Daoy (cell line): ENCODE data around the gene GOLGA8B. TPM values are rescaled to one million over a fixed set of nuclear protein-coding genes. Genes with fewer than 3 reads are reported as not detected.
"Not testable (repeated sequence)": the region's sequence is repeated elsewhere in the genome, so short reads cannot be mapped to it uniquely, and the experiment has no call there.

Experiments used
- DNase-seq: peaks from one replicate; pipeline ENCODE4 v3.0.0-alpha.2; 2015; ENCODE audit warnings: low read depth
- total RNA-seq: library from RNA; depleted of rRNA; stranded (reverse); fragments of >200 nt; shearing (Covaris generic); gene quantifications from 2 replicates; pipeline ENCODE4 v1.2.3, GENCODE V29; 2014; rRNA removed

GOLGA8B gene
- total RNA-seq, 1 experiment from 2014 or later: 19.9 TPM

GRCh38 chr15:34564711-34565110 lies 18.7 kb downstream of the GOLGA8B start:
- not testable (repeated sequence) for DNase-seq

GRCh38 chr15:34560814-34561213 lies 22.6 kb downstream of the GOLGA8B start:
- DNase-seq: not testable (repeated sequence)

GRCh38 chr15:34559764-34560163 lies 23.7 kb downstream of the GOLGA8B start:
- not testable (repeated sequence) for DNase-seq

- not testable (repeated sequence) for DNase-seq
These were observed 28.3 kb downstream of the GOLGA8B start for GRCh38 chr15:34555162-34555561.

- DNase-seq: not testable (repeated sequence)
These were observed 28.7 kb downstream of the GOLGA8B start for GRCh38 chr15:34554716-34555115.

- DNase-seq: not testable (repeated sequence)
These were observed 29.3 kb downstream of the GOLGA8B start for GRCh38 chr15:34554126-34554525.

- DNase-seq: not testable (repeated sequence)
These were observed 33.3 kb downstream of the GOLGA8B start for GRCh38 chr15:34550129-34550528.

- DNase-seq: not testable (repeated sequence)
These were observed 34.1 kb downstream of the GOLGA8B start for GRCh38 chr15:34549381-34549809.

- DNase-seq: not testable (repeated sequence)
These were observed 39.4 kb downstream of the GOLGA8B start for GRCh38 chr15:34543860-34544649.

GRCh38 chr15:34535857-34536256 lies 47.6 kb downstream of the GOLGA8B start:
- DNase-seq: not testable (repeated sequence)

Other genes starting within 250 kb of the GOLGA8B start
- 2.4 and 4.3 TPM in 2 replicates for gene SLC12A6, start 245.9 kb downstream of the GOLGA8B start, total RNA-seq
- 241 and 246 TPM in 2 replicates for gene NOP10, start 240.5 kb downstream of the GOLGA8B start, total RNA-seq
- not detected in 2 replicates for gene NUTM1, start 240.3 kb downstream of the GOLGA8B start, total RNA-seq
- gene LPCAT4, start 216.5 kb downstream of the GOLGA8B start, total RNA-seq: 10.7 and 11.6 TPM in 2 replicates
- 9.4 and 19.6 TPM in 2 replicates for gene GOLGA8A, start 145.8 kb downstream of the GOLGA8B start, total RNA-seq
- gene GJD2, start 171.3 kb upstream of the GOLGA8B start, total RNA-seq: not detected in 2 replicates
- gene ACTC1, start 211.9 kb upstream of the GOLGA8B start, total RNA-seq: not detected in 2 replicates